HL-60 (cell line): ENCODE measurements around the gene SLC34A1.

ENCODE experiments used
- DNase-seq, 2 experiments: peaks; one replicate each; pipeline ENCODE4 v3.0.0-alpha.2; 2010 to 2020; ENCODE audit warnings: low read depth in 1 of 2, low spot score in 1 of 2
- H3K27ac ChIP-seq: fragments of 250-450 bp; sonication (Bioruptor Pico); replicated peaks from 2 replicates; pipeline ENCODE4 v1.5.1; 2020; ENCODE audit warnings: mild to moderate bottlenecking, moderate library complexity
- H3K27me3 ChIP-seq: fragments of 250-450 bp; sonication (Bioruptor Pico); 2 replicates; pipeline ENCODE4 v1.5.1; 2021; ENCODE audit warnings: mild to moderate bottlenecking, moderate library complexity; ENCODE audit not compliant: insufficient read depth, poor library complexity, severe bottlenecking
- H3K4me3 ChIP-seq: replicated peaks from 2 replicates; pipeline ENCODE4 v1.5.1; 2011; ENCODE audit warnings: mild to moderate bottlenecking, control low read depth, low read length; ENCODE audit not compliant: insufficient read depth
- CTCF ChIP-seq: IDR thresholded peaks from one replicate; pipeline ENCODE4 v1.5.1; 2011; ENCODE audit warnings: low read length, control low read depth, inconsistent platforms; ENCODE audit not compliant: insufficient read depth
- GABPA ChIP-seq: IDR thresholded peaks from 2 replicates; pipeline ENCODE4 v1.6.1; 2012; ENCODE audit warnings: low read depth
- POLR2AphosphoS5 ChIP-seq: IDR thresholded peaks from 2 replicates; pipeline ENCODE4 v1.6.1; 2012; ENCODE audit warnings: low read depth
- REST ChIP-seq: IDR thresholded peaks from 2 replicates; pipeline ENCODE4 v1.6.1; 2012; ENCODE audit warnings: low read depth; ENCODE audit not compliant: insufficient replicate concordance
- SPI1 ChIP-seq: IDR thresholded peaks from 2 replicates; pipeline ENCODE4 v1.6.1; 2012; ENCODE audit warnings: low read depth, mild to moderate bottlenecking, borderline replicate concordance
- long read RNA-seq: library from polyadenylated mRNA; unstranded; transcript quantifications from one replicate; pipeline ENCODE4 v2.0.0, GENCODE V29; 2020

SLC34A1 gene
- long read RNA-seq = 0 reads

GRCh38 chr5:177384134-177384533 is at the start of gene SLC34A1:
Gene SLC34A1 (plus strand): TSS chr5:177384434. CDS start chr5:177385742, 1,308 bp downstream.
- Histone ChIP-seq H3K27me3 (no peaks in the 10 kb centered on the region), H3K4me3 (no peak within 1 kb of the TSS), H3K27ac (no peak within 1 kb of the TSS)
- DNase-seq = no peak
- TF ChIP-seq CTCF = no peak
- TF ChIP-seq GABPA = no peak
- no peak for TF ChIP-seq POLR2AphosphoS5
- TF ChIP-seq REST = no peak
- no peak for TF ChIP-seq SPI1

DNA sequence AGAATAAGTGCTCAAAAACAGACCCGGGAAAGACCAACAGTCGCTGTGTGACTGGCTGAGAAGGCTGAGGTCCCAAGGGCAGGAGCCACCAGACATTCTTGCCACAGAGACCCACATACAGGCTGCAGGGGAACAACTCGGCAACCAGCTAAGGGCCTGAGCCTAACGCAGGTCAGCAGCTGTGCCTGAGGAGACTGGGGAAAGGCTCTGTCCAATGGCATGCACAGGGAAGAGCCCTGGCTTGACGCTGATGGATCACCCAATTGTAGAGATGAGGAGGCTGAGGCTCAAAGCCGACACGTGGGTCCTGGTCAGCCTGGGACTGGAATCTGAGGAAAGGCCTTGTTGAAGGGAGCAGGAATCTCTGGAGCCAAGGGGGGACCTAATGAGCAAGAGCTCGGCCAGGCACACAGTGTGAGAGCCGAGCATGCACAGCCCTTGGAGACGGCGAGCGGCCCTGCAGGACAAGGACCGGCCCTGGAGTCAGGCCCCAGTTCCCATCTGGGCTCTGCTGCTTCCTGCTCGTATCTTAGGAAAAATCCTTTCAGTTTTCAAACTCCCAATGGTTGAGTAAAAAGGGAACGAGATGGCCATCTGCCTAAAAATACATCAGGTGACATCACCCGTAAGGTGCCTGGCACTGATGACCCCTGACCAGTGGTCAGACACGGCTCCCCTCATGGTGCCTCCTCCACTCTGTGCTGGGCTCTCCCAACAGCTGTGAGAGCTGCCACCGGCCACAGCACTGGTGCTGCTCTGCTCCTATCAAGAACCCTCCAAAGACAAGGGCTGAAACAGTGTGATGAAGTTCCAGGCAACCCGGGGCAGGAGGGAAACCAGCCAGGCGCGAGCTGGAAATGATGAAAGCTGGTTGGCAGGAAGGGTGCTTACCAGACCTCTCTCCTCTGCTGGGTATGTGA is 49.2 kb upstream of the SLC34A1 start:
- Histone ChIP-seq H3K27me3 (no peaks in the 10 kb centered on the region), H3K4me3 (no peak overlapping the region), H3K27ac (no peak overlapping the region)
- no peak for TF ChIP-seq SPI1
- no peak for TF ChIP-seq POLR2AphosphoS5
- TF ChIP-seq GABPA = no peak
- TF ChIP-seq CTCF = no peak
- no peak for TF ChIP-seq REST
- DNase-seq = no peak

DNA sequence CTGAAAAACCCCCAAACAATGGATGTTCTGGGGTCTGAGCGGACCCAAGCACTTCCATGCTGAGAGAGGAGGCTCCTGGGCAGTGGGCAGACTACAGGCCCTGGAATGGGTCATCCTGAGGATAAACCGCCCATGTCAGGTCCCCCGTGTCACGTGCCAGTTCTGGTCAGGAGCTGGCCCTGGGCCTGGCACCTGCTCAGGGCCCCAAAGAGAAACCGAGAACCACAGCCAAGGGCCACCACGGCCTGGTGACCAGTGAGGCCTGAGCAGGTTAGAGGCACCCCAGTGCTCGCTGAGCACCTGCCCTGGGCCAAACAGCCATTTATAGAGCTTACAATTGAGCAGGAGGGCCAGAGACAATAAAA is 48.6 kb upstream of the SLC34A1 start:
- no peak for TF ChIP-seq REST
- no peak overlapping the region for H3K27ac ChIP-seq
- H3K27me3 ChIP-seq = no peaks in the 10 kb centered on the region
- DNase-seq = no peak
- no peak overlapping the region for H3K4me3 ChIP-seq
